Immature natural killer cell (primary cell): ENCODE data around the gene OSM. TPM values are rescaled to one million over a fixed set of nuclear protein-coding genes. Genes with fewer than 3 reads are reported as not detected.
"Not testable (repeated sequence)": the region's sequence is repeated elsewhere in the genome, so short reads cannot be mapped to it uniquely, and the experiment has no call there.

ENCODE experiments used
- DNase-seq, 3 donors: peaks; one replicate each; pipeline ENCODE4 v3.0.0; 2022; ENCODE audit warnings: mixed read lengths in 1 of 3
- H3K27ac Mint-ChIP-seq, 6 donors: one replicate each; pipeline ENCODE4 v1.8.0; 2020; ENCODE audit warnings: mixed read lengths in 6 of 6, mild to moderate bottlenecking in 5 of 6, inconsistent platforms in 4 of 6, moderate library complexity in 3 of 6
- H3K27me3 Mint-ChIP-seq, 3 donors: one replicate each; pipeline ENCODE4 v1.8.0; 2020 to 2021; ENCODE audit warnings: low read depth in 3 of 3, mild to moderate bottlenecking in 3 of 3, mixed read lengths in 3 of 3, moderate library complexity in 3 of 3, inconsistent platforms in 1 of 3
- H3K36me3 Mint-ChIP-seq, 3 donors: one replicate each; pipeline ENCODE4 v1.8.0; 2020; ENCODE audit warnings: mixed read lengths in 3 of 3, inconsistent platforms in 2 of 3, mild to moderate bottlenecking in 2 of 3
- H3K4me1 Mint-ChIP-seq, 2 donors: one replicate each; pipeline ENCODE4 v1.8.0; 2020; ENCODE audit warnings: inconsistent platforms in 2 of 2, mild to moderate bottlenecking in 2 of 2, mixed read lengths in 2 of 2, moderate library complexity in 1 of 2
- H3K4me3 Mint-ChIP-seq, 5 donors: one replicate each; pipeline ENCODE4 v1.8.0; 2020; ENCODE audit warnings: mild to moderate bottlenecking in 5 of 5, mixed read lengths in 5 of 5, inconsistent platforms in 3 of 5, moderate library complexity in 3 of 5
- H3K9me3 Mint-ChIP-seq, 6 donors: one replicate each; pipeline ENCODE4 v1.8.0; 2020; ENCODE audit warnings: mild to moderate bottlenecking in 6 of 6, mixed read lengths in 6 of 6, inconsistent platforms in 4 of 6, moderate library complexity in 3 of 6
- polyA plus RNA-seq, 3 donors: library from polyadenylated mRNA; unstranded; fragments of 300-500 nt; fragmentation: Illumina TruSeq; gene quantifications; one replicate each; pipeline ENCODE4 v1.2.3, GENCODE V29; 2021

OSM gene
- polyA plus RNA-seq, 3 donors from 2014 or later: 7.5 to 22.3 (median 16.6) TPM

- Mint-ChIP-seq H3K36me3 (no peaks in the 10 kb centered on the region), H3K9me3 (no peaks in the 10 kb centered on the region), H3K27ac (peak overlapping the region in 5 of 6 donors; percentile 34 to 94 (median 86)), H3K27me3 (peaks cover 3 to 12% (median 5%) of the 10 kb centered on the region in 3 donors), H3K4me3 (peak overlapping the region in 4 of 5 donors; percentile 11 to 46 (median 34)), H3K4me1 (peaks cover 84 to 90% of the 10 kb centered on the region in 2 donors)
- no peak for DNase-seq
Observed at GRCh38 chr22:30224161-30224857, 42.3 kb downstream of the OSM start.

- DNase-seq: peak; percentile 51 to 60 (median 56)
- peak overlapping the region; percentile 58 to 75 (median 65) for H3K4me3 Mint-ChIP-seq
- H3K36me3 Mint-ChIP-seq: no peaks in the 10 kb centered on the region
- H3K9me3 Mint-ChIP-seq: no peaks in the 10 kb centered on the region
- H3K27ac Mint-ChIP-seq: peak overlapping the region; percentile 44 to 94 (median 88)
- H3K27me3 Mint-ChIP-seq: peaks cover 3 to 14% (median 5%) of the 10 kb centered on the region in 3 donors
- H3K4me1 Mint-ChIP-seq: peaks cover 83 to 88% of the 10 kb centered on the region in 2 donors
Observed at GRCh38 chr22:30223303-30223702, 43.3 kb downstream of the OSM start.

GRCh38 chr22:30222321-30222720 is 44.3 kb downstream of the OSM start:
- no peaks in the 10 kb centered on the region for H3K9me3 Mint-ChIP-seq
- peak overlapping the region; percentile 76 to 94 (median 89) for H3K27ac Mint-ChIP-seq
- no peak for DNase-seq
- H3K4me3 Mint-ChIP-seq: peak overlapping the region in 2 of 5 donors; percentile 58 to 74
- H3K4me1 Mint-ChIP-seq: peaks cover 77 to 78% of the 10 kb centered on the region in 2 donors
- peaks cover 3 to 14% (median 5%) of the 10 kb centered on the region in 3 donors for H3K27me3 Mint-ChIP-seq
- no peaks in the 10 kb centered on the region for H3K36me3 Mint-ChIP-seq

GRCh38 chr22:30221121-30221992 is 45.3 kb downstream of the OSM start:
- Mint-ChIP-seq H3K4me3 (peak overlapping the region; percentile 51 to 76 (median 74)), H3K27me3 (peaks cover 3 to 14% (median 5%) of the 10 kb centered on the region in 3 donors), H3K36me3 (no peaks in the 10 kb centered on the region), H3K4me1 (peaks cover 77 to 79% of the 10 kb centered on the region in 2 donors), H3K27ac (peak overlapping the region; percentile 86 to 94 (median 89)), H3K9me3 (no peaks in the 10 kb centered on the region)
- DNase-seq: peak; percentile 76 to 84 (median 78)

- DNase-seq: peak; percentile 29 to 41 (median 38)
- Mint-ChIP-seq H3K4me3 (peak overlapping the region; percentile 51 to 76 (median 74)), H3K4me1 (peaks cover 68 to 72% of the 10 kb centered on the region in 2 donors), H3K27me3 (peaks cover 3 to 11% (median 5%) of the 10 kb centered on the region in 3 donors), H3K36me3 (no peaks in the 10 kb centered on the region), H3K9me3 (no peaks in the 10 kb centered on the region), H3K27ac (peak overlapping the region; percentile 86 to 94 (median 89))
Observed at GRCh38 chr22:30220338-30221012, 46.2 kb downstream of the OSM start.

GRCh38 chr22:30219668-30220278 is 46.9 kb downstream of the OSM start:
- H3K4me1 Mint-ChIP-seq: peaks cover 61 to 70% of the 10 kb centered on the region in 2 donors

GRCh38 chr22:30219049-30219654 is 47.5 kb downstream of the OSM start:
- Mint-ChIP-seq H3K27me3 (peaks cover 3 to 13% (median 5%) of the 10 kb centered on the region in 3 donors), H3K4me1 (peaks cover 54 to 69% of the 10 kb centered on the region in 2 donors), H3K4me3 (peak overlapping the region in 1 of 5 donors; percentile 21), H3K36me3 (no peaks in the 10 kb centered on the region), H3K9me3 (no peaks in the 10 kb centered on the region), H3K27ac (peak overlapping the region in 1 of 6 donors; percentile 91)
- DNase-seq: no peak

More at GRCh38 chr22:30219668-30220278, 46.9 kb downstream of the OSM start:
- DNase-seq: no peak
- peak overlapping the region; percentile 51 to 76 (median 74) for H3K4me3 Mint-ChIP-seq
- H3K9me3 Mint-ChIP-seq: no peaks in the 10 kb centered on the region
- H3K36me3 Mint-ChIP-seq: no peaks in the 10 kb centered on the region
- peaks cover 3 to 11% (median 5%) of the 10 kb centered on the region in 3 donors for H3K27me3 Mint-ChIP-seq
- peak overlapping the region; percentile 86 to 94 (median 89) for H3K27ac Mint-ChIP-seq

- Mint-ChIP-seq H3K27me3 (peaks cover 2 to 12% (median 3%) of the 10 kb centered on the region in 3 donors), H3K27ac (peak overlapping the region in 2 of 6 donors; percentile 45 to 82), H3K4me3 (no peak overlapping the region), H3K9me3 (no peaks in the 10 kb centered on the region), H3K4me1 (peaks cover 50 to 62% of the 10 kb centered on the region in 2 donors), H3K36me3 (no peaks in the 10 kb centered on the region)
- DNase-seq: no peak
Observed at GRCh38 chr22:30217698-30218560, 48.7 kb downstream of the OSM start.

GRCh38 chr22:30216710-30217109 is 49.9 kb downstream of the OSM start:
- H3K27me3 Mint-ChIP-seq: peaks cover 0 to 10% (median 3%) of the 10 kb centered on the region in 3 donors
- peak overlapping the region in 2 of 6 donors; percentile 31 to 35 for H3K27ac Mint-ChIP-seq
- no peak overlapping the region for H3K4me3 Mint-ChIP-seq
- H3K36me3 Mint-ChIP-seq: no peaks in the 10 kb centered on the region
- no peak for DNase-seq
- H3K4me1 Mint-ChIP-seq: peaks cover 45 to 59% of the 10 kb centered on the region in 2 donors
- no peaks in the 10 kb centered on the region for H3K9me3 Mint-ChIP-seq

- not testable (repeated sequence) for H3K27ac Mint-ChIP-seq, H3K36me3 Mint-ChIP-seq, H3K4me3 Mint-ChIP-seq, H3K27me3 Mint-ChIP-seq, H3K9me3 Mint-ChIP-seq, DNase-seq
- H3K4me1 Mint-ChIP-seq: peaks cover 41 to 59% of the 10 kb centered on the region in 2 donors
Observed at GRCh38 chr22:30216272-30216671, 50.4 kb downstream of the OSM start.

GRCh38 chr22:30214703-30215407 is 51.8 kb downstream of the OSM start:
- H3K27me3 Mint-ChIP-seq: peaks cover 0 to 3% (median 3%) of the 10 kb centered on the region in 3 donors
- H3K9me3 Mint-ChIP-seq: no peaks in the 10 kb centered on the region
- H3K27ac Mint-ChIP-seq: peak overlapping the region in 2 of 6 donors; percentile 34 to 40
- no peak for DNase-seq
- H3K36me3 Mint-ChIP-seq: no peaks in the 10 kb centered on the region
- H3K4me3 Mint-ChIP-seq: peak overlapping the region in 1 of 5 donors; percentile 7
- H3K4me1 Mint-ChIP-seq: peaks cover 27 to 51% of the 10 kb centered on the region in 2 donors
